AG04449 (cell line): Measurements from ENCODE around the gene DOCK6.

Source experiments
- CTCF ChIA-PET: fragments of 350-600 bp; formaldehyde crosslinking; extraction: SDS; loops from one replicate; lab custom pipeline; 2021; ENCODE audit warnings: antibody characterized with exemption; lab: Yijun Ruan, JAX
- POLR2A ChIA-PET: fragments of 400-600, 350-600 bp; formaldehyde crosslinking; extraction: SDS; loops from one replicate; lab custom pipeline; 2020; ENCODE audit warnings: antibody characterized with exemption, inconsistent platforms; lab: Yijun Ruan, JAX
- DNase-seq: peaks from one replicate; pipeline ENCODE4 v3.0.0-alpha.2; 2010; ENCODE audit warnings: low read depth, low spot score
- H3K4me3 ChIP-seq: 2 replicates; pipeline ENCODE4 v1.5.1; 2011; ENCODE audit warnings: low read depth, mild to moderate bottlenecking, control low read depth, low read length
- CTCF ChIP-seq: IDR thresholded peaks from one replicate; pipeline ENCODE4 v1.5.1; 2011; ENCODE audit warnings: mild to moderate bottlenecking, moderate library complexity, low read length, control low read depth, inconsistent platforms; ENCODE audit not compliant: insufficient read depth; ENCODE audit errors: missing control alignments

Gene DOCK6

GRCh38 chr19:11223200-11223599 is 39.1 kb downstream of the DOCK6 start:
- no peak overlapping the region for H3K4me3 ChIP-seq
- TF ChIP-seq CTCF: no peak
- ChIA-PET CTCF (interaction anchor here (1.1 to 2.0 kb wide), 3 partner anchors 17 to 97 kb away, joined by 3 to 5 read pairs (median 3); partner anchors contain the start of gene ANGPTL8), POLR2A (no interaction called here)
- no peak for DNase-seq

GRCh38 chr19:11221082-11221598 is 41.2 kb downstream of the DOCK6 start:
- DNase-seq: no peak
- POLR2A ChIA-PET: no interaction called here
- H3K4me3 ChIP-seq: no peak overlapping the region

GRCh38 chr19:11214387-11214786 is 47.9 kb downstream of the DOCK6 start:
- POLR2A ChIA-PET: no interaction called here

More at GRCh38 chr19:11221082-11221598, 41.2 kb downstream of the DOCK6 start:
- no peak for TF ChIP-seq CTCF
- CTCF ChIA-PET: no interaction called here

GRCh38 chr19:11210656-11210928 is 51.7 kb downstream of the DOCK6 start:
- DNase-seq: no peak
- POLR2A ChIA-PET: no interaction called here
- no peak overlapping the region for H3K4me3 ChIP-seq
- no peak for TF ChIP-seq CTCF
- CTCF ChIA-PET: no interaction called here

More at GRCh38 chr19:11214387-11214786, 47.9 kb downstream of the DOCK6 start:
- DNase-seq: no peak
- no peak overlapping the region for H3K4me3 ChIP-seq
- CTCF ChIA-PET: interaction anchor here (0.6 to 1.1 kb wide), 2 partner anchors 15 to 75 kb away, joined by 3 read pairs; no protein-coding TSS in a partner anchor
- no peak for TF ChIP-seq CTCF

GRCh38 chr19:11209839-11210655 is 52.3 kb downstream of the DOCK6 start:
- H3K4me3 ChIP-seq: no peak overlapping the region
- CTCF ChIA-PET: no interaction called here
- no peak for TF ChIP-seq CTCF
- POLR2A ChIA-PET: no interaction called here
- DNase-seq: no peak

- H3K4me3 ChIP-seq: no peak overlapping the region
- ChIA-PET POLR2A (interaction anchor here (0.7 to 1.3 kb wide), 2 partner anchors 70 to 274 kb away, joined by 3 to 7 read pairs; no protein-coding TSS in a partner anchor), CTCF (interaction anchor here (2.1 to 6.2 kb wide), 4 partner anchors 70 to 173 kb away, joined by 13 to 119 read pairs (median 50); no protein-coding TSS in a partner anchor)
- TF ChIP-seq CTCF: no peak
- DNase-seq: no peak
Measured at GRCh38 chr19:11208561-11209471, 53.5 kb downstream of the DOCK6 start.
